ENCODE results near the gene CUX1. TPM values are rescaled to one million over a fixed set of nuclear protein-coding genes. Genes with fewer than 3 reads are reported as not detected.
A peak's percentile ranks its signal among the peaks of the same experiment; 100 is the strongest.
"Not testable (repeated sequence)": the region's sequence is repeated elsewhere in the genome, so short reads cannot be mapped to it uniquely, and the experiment has no call there.

Gene CUX1
- total and polyA plus RNA-seq, 2 donors (not counting 1 experiment from before 2014, with no cell fraction given), result 22.7 to 38.1 TPM

DNA sequence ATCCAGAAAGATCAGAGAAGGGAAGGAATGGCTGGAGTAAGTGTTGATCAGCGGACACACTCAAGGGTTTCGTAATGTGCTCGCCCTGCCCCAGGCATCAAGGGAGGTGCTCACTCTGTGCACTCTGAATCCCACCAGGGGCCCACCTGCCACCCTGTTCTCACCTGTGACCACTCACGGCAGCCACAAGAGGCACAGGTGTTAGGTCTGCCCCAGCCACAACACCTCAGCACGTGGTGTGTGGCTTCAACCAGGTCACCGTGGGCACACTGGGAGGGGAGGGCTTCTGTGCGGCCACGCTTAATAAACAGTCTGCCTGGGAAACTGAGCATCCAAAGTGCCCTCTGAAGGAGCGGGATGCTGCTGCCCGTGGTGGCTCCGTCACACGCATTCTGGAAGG is 49.8 kb downstream of the CUX1 start:
- DNase-seq (ENCODE audit: low read depth in 2 of 2), result no peak
- Histone ChIP-seq H3K27me3 (ENCODE audit: control insufficient read depth, insufficient read depth, low read length) (no peaks in the 10 kb centered on the region), H3K4me2 (ENCODE audit: extremely low read depth, insufficient read depth, low read length) (no peak overlapping the region), H3K36me3 (ENCODE audit: control insufficient read depth, insufficient read depth, low read length) (no peaks in the 10 kb centered on the region), H2AFZ (ENCODE audit: low read length) (no peak overlapping the region), H3K27ac (ENCODE audit: insufficient read depth, low read length) (no peak overlapping the region), H3K79me2 (ENCODE audit: control insufficient read depth, insufficient read depth, low read length) (peaks cover 21% of the 10 kb centered on the region), H3K9ac (ENCODE audit: insufficient read depth, low read length) (no peak overlapping the region), H3K4me1 (ENCODE audit: control insufficient read depth, extremely low read depth, insufficient read depth, low read length) (peaks cover 3% of the 10 kb centered on the region), H3K4me3 (replicated peaks in 1 of 4; ENCODE audit: control extremely low read depth in 1 of 4, insufficient read depth in 1 of 4, low read depth in 3 of 4, low read length in 4 of 4) (no peak overlapping the region), H4K20me1 (ENCODE audit: control insufficient read depth, extremely low read depth, insufficient read depth, low read length) (peaks cover 2% of the 10 kb centered on the region), H3K9me3 (ENCODE audit: control insufficient read depth, insufficient read depth, low read depth, low read length) (no peaks in the 10 kb centered on the region)
- TF ChIP-seq EZH2 (IDR thresholded peaks at IDR 0.05; ENCODE audit: low read length, missing control alignments), result no peak
- TF ChIP-seq, protein P1, sequence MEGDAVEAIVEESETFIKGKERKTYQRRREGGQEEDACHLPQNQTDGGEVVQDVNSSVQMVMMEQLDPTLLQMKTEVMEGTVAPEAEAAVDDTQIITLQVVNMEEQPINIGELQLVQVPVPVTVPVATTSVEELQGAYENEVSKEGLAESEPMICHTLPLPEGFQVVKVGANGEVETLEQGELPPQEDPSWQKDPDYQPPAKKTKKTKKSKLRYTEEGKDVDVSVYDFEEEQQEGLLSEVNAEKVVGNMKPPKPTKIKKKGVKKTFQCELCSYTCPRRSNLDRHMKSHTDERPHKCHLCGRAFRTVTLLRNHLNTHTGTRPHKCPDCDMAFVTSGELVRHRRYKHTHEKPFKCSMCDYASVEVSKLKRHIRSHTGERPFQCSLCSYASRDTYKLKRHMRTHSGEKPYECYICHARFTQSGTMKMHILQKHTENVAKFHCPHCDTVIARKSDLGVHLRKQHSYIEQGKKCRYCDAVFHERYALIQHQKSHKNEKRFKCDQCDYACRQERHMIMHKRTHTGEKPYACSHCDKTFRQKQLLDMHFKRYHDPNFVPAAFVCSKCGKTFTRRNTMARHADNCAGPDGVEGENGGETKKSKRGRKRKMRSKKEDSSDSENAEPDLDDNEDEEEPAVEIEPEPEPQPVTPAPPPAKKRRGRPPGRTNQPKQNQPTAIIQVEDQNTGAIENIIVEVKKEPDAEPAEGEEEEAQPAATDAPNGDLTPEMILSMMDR (conservative IDR thresholded peaks at IDR 0.05 in 1 of 2, IDR thresholded peaks at IDR 0.05 in 1 of 2; ENCODE audit: low read depth in 1 of 2, low read length in 2 of 2), result no peak

DNA sequence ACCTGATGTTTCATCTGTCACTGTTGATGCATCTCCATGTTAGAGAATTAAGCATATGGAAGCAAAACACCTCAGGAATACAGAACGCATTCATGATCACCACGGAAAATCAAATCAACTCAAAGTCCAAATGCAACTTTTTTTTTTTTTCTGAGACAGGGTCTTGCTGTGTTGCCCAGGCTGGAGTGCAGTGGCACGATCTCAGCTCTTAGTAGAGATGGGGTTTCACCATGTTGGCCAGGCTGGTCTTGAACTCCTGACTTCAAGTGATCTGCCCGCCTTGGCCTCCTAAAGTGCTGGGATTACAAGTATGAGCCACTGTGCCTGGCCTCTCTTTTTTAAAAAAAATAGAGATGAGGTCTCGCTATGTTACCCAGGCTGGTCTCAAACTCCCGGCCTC is 50.3 kb downstream of the CUX1 start:
- H3K4me1 ChIP-seq (ENCODE audit: control insufficient read depth, extremely low read depth, insufficient read depth, low read length); H3K4me2 ChIP-seq (ENCODE audit: extremely low read depth, insufficient read depth, low read length); H3K27ac ChIP-seq (ENCODE audit: insufficient read depth, low read length); H3K4me3 ChIP-seq (replicated peaks in 1 of 4; ENCODE audit: control extremely low read depth in 1 of 4, insufficient read depth in 1 of 4, low read depth in 3 of 4, low read length in 4 of 4); H3K27me3 ChIP-seq (ENCODE audit: control insufficient read depth, insufficient read depth, low read length); H2AFZ ChIP-seq (ENCODE audit: low read length); H3K36me3 ChIP-seq (ENCODE audit: control insufficient read depth, insufficient read depth, low read length); H4K20me1 ChIP-seq (ENCODE audit: control insufficient read depth, extremely low read depth, insufficient read depth, low read length); H3K9ac ChIP-seq (ENCODE audit: insufficient read depth, low read length); DNase-seq (ENCODE audit: low read depth in 2 of 2); H3K9me3 ChIP-seq (ENCODE audit: control insufficient read depth, insufficient read depth, low read depth, low read length): not testable (repeated sequence)
- H3K79me2 ChIP-seq (ENCODE audit: control insufficient read depth, insufficient read depth, low read length), result peaks cover 18% of the 10 kb centered on the region

DNA sequence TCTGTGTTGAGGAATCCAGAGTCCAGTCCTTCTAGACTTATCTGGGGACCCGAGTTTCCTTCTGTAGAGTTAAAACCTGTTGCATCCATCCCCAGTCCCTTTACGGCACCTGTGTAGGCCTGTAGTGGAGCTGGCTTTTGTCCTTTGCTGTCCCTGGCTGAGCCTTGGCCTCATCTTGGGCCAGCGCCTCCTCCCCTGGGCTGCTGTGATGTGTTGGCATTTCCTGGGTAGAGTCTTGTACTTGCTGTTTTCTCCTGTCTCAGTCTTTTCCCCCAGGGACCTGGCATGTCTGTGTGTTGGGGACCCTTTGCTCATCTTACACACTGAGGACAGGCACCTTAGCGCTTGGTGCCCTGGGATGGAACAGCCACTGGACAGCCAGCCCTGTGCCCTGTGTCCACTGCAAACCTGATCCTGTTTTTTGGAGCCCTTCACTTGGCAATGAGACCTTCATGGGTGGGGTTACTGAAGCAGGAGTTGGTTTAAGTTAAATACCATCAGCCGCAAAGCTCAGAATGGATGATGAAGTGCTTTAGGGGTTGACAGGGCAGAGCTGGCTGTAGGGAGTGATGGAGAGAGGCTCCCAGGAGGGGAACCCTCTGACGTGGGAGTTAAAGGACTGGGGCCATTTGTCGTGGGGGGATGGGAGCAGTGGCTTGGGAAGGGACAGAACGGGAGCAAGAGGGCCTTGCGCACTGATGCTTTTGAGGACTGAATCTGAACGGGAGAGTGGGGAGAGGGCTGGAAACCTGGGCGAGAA is 50.9 kb downstream of the CUX1 start:
- H4K20me1 ChIP-seq (ENCODE audit: control insufficient read depth, extremely low read depth, insufficient read depth, low read length), result peaks cover 2% of the 10 kb centered on the region
- peak in 1 of 2 donors; percentile 40 for DNase-seq (ENCODE audit: low read depth in 2 of 2)

More for the DNA sequence above, 50.9 kb downstream of the CUX1 start:
- Histone ChIP-seq H3K27ac (ENCODE audit: insufficient read depth, low read length) (no peak overlapping the region), H3K79me2 (ENCODE audit: control insufficient read depth, insufficient read depth, low read length) (peaks cover 18% of the 10 kb centered on the region), H2AFZ (ENCODE audit: low read length) (no peak overlapping the region), H3K27me3 (ENCODE audit: control insufficient read depth, insufficient read depth, low read length) (no peaks in the 10 kb centered on the region), H3K36me3 (ENCODE audit: control insufficient read depth, insufficient read depth, low read length) (no peaks in the 10 kb centered on the region), H3K4me1 (ENCODE audit: control insufficient read depth, extremely low read depth, insufficient read depth, low read length) (peaks cover 3% of the 10 kb centered on the region), H3K4me3 (replicated peaks in 1 of 4; ENCODE audit: control extremely low read depth in 1 of 4, insufficient read depth in 1 of 4, low read depth in 3 of 4, low read length in 4 of 4) (no peak overlapping the region), H3K9ac (ENCODE audit: insufficient read depth, low read length) (no peak overlapping the region), H3K9me3 (ENCODE audit: control insufficient read depth, insufficient read depth, low read depth, low read length) (no peaks in the 10 kb centered on the region), H3K4me2 (ENCODE audit: extremely low read depth, insufficient read depth, low read length) (no peak overlapping the region)
- no peak for TF ChIP-seq EZH2 (IDR thresholded peaks at IDR 0.05; ENCODE audit: low read length, missing control alignments)
- TF ChIP-seq, protein P1 (conservative IDR thresholded peaks at IDR 0.05 in 1 of 2, IDR thresholded peaks at IDR 0.05 in 1 of 2; ENCODE audit: low read depth in 1 of 2, low read length in 2 of 2), result no peak

Measured in fibroblast of lung (primary cell).